ENCODE data around the gene SLC22A23.

- TF ChIP-seq, protein P1, sequence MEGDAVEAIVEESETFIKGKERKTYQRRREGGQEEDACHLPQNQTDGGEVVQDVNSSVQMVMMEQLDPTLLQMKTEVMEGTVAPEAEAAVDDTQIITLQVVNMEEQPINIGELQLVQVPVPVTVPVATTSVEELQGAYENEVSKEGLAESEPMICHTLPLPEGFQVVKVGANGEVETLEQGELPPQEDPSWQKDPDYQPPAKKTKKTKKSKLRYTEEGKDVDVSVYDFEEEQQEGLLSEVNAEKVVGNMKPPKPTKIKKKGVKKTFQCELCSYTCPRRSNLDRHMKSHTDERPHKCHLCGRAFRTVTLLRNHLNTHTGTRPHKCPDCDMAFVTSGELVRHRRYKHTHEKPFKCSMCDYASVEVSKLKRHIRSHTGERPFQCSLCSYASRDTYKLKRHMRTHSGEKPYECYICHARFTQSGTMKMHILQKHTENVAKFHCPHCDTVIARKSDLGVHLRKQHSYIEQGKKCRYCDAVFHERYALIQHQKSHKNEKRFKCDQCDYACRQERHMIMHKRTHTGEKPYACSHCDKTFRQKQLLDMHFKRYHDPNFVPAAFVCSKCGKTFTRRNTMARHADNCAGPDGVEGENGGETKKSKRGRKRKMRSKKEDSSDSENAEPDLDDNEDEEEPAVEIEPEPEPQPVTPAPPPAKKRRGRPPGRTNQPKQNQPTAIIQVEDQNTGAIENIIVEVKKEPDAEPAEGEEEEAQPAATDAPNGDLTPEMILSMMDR (conservative IDR thresholded peaks at IDR 0.05) = no peak
- TF ChIP-seq ZFX (IDR thresholded peaks at IDR 0.05) = no peak
Observed at GRCh38 chr6:3236005-3236404, 220.8 kb downstream of the SLC22A23 start.

Data from C4-2B (cell line).